ENCODE measurements around the gene EPHB4.
"Not testable (repeated sequence)": the region's sequence is repeated elsewhere in the genome, so short reads cannot be mapped to it uniquely, and the experiment has no call there.

The EPHB4 gene

DNA sequence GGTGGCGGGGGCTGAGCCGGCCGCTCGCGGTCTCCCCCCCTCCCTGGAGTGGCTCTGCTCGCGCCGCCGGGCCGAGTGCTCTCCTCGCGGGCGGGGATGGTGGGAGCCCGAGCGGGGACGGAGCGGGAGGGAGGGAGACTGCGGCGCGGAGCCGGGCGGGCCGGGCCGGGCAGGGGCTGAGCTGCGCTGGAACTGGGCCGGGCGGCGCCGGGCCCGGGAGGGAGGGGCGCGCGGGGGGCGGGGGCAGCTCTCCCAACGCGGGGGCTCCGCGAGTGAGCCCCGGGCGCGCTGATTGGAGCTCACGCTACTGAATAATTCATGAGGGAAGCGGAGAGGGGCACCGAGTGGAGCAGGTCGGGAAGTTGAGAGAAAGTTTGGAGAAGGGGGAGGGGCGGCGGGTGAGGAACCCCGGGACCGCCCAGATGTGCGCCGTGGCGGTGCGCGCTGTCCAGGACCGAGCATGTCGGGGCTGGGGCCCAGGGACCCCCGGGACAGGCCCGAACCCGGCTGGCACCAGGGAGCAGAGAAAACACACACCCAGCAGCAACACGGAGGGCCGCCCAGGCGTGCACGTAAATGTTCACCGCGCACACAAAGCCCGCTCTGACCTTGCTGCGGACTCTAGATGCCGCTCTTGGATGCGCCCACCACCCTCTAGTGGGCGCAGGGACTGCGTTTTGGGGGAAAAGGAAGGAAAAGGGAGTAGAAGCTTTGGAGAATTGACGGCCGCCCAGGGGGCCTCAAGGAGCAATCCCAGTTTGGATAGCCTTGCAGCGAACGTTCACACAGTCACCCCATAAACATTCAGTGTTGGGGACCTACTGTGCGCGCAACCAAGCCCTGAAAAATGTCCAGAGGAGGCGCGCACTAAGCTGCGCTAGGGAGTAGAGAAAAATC is at the start of gene EPHB4:
EPHB4 (minus strand) TSS at position 194 of the 897 bp plus-strand sequence. CDS start 493 bp downstream, outside the sequence.
- no peak for DNase-seq (ENCODE audit: low read depth)

- DNase-seq (ENCODE audit: low read depth): no peak
These were observed 48.0 kb upstream of the EPHB4 start for GRCh38 chr7:100875356-100875751.

DNA sequence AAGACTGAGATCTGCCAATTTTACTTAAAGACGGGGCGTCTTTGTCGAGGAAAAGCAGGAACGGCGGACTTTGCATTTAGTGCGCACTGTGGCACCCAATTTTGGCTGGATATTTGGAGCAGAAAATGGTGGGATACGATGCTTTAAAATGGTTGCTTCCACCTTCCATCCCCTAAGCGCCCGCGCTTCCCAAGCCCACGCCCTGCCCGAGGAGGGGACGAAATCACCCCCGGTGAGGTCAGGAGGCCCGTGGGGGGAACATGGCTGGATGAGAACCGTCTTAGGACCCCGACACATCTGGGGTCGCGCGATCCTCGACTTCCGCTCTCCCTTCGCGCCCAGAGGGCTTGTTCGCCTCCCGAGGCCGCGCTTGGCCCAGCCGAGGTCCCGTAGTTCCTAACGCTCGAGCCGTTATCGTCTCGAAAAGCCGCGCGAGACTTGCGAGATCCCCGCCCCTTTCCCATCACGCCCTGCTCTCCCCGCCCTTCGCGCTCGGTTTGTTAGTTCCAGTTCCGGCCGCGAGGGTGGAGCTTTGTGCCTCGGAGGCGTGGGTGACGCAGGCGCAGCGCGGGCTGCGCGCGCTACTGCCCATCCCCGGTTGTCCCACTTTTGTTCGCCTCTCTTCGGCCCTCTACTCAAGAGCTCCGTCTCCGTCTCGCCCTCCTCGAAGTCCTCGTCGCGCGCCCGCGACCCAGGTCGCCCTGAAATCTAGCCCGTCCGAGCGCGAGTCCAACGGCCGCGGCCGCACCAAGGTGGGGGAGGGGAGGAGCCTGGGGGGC is 47.4 kb upstream of the EPHB4 start, which contains the start of gene SRRT:
SRRT (plus strand) TSS at position 527 of the 779 bp plus-strand sequence. CDS start 488 bp downstream, outside the sequence.
- peak; percentile 98 for DNase-seq (ENCODE audit: low read depth)

GRCh38 chr7:100874300-100874576 is 46.9 kb upstream of the EPHB4 start:
- DNase-seq (ENCODE audit: low read depth): no peak

DNA sequence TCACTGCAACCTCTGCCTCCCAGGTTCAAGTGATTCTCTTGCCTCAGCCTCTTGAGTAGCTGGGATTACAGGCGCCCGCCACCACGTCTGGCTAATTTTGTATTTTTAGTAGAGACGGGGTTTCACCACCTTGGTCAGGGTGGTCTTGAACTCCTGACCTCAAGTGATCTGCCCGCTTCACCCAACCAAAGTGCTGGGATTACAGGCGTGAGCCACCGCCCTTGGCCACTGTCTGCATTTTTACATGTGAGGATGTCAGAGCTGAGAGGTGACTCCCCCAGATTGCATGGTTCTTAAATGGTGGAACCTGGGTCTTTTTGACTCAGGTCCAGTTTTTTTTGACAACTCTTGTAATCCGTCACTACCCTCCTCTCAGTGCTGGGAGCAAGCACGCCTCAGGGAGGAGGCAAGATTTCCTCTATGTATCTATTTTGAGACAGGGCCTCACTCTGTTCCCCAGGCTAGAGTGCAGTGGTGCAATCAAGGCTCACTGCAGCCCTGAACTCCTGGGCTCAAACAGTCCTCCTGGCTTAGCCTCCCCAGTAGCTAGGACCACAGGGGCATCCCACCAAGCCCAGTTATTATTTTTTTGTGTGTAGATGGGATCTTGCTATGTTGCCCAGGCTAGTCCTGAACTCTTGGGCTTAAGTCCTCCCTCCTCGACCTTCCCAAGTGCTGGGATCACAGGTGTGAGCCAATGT is 46.4 kb upstream of the EPHB4 start:
- DNase-seq (ENCODE audit: low read depth): no peak

DNA sequence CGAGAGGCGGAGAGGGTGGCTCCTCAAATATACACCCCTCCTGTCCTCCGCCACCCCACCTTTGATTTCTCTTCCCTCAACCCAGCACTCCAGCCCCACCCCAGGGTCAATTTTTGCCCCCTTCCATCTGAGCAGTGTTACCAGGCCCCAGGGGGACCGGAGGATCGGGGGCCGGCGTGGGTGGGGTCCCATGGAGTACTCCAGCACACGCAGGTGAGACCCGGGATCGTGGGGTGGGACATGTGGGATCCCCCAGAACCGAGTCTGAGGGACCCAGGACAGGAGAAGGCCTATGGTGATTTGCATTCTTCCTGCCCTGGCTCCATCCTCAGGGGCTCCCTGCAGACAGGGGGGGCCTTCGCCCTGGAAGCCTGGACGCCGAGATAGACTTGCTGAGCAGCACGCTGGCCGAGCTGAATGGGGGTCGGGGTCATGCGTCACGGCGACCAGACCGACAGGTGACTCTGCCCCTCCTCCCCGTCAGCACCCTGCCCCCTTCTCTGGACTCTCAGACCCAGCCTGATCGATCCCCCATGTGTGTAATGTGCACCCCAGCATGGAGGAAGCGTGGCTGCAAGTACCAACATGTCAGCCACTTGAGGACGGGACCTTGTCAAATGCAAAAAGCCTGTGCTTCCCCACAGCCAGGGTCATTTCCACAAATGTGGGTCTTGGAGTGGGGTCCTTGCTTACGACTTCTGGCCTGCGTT is 40.6 kb upstream of the EPHB4 start:
- no peak for DNase-seq (ENCODE audit: low read depth)

DNA sequence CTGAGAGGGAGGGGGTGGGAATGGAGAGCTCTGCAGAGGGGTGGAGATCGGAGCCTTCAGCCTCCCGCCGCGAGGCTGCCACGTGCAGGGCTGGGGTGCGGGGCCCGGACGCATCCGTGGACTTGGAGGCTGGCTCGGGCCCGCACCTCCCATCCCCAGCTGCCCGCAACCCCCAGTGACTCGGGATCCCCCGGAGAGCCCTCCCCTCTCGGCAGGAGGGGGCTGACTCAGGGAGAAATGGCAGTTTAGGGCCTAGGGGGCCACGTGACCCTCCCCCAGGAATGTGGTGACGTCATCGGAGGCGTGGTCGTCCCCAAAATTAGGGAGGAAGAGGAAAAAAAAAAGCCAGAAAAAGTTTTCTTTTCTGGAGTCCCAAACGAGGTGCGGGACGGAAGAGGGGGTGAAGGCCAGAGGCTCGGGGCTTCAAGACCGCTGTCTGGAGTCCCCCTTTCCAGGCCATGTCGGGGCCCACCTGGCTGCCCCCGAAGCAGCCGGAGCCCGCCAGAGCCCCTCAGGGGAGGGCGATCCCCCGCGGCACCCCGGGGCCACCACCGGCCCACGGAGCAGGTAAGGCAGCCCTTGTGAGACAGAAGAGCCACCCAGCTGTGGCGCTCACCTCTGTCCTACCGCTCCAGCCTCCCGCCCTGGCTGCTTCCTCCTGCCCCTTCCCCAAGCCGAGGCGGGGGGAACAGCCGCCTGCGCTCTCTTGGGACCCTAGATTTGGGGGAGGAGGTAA is 39.9 kb upstream of the EPHB4 start, which contains the start of gene TRIP6:
TRIP6 (plus strand) TSS at position 348 of the 736 bp plus-strand sequence; CDS start at position 459, 111 bp downstream.
- DNase-seq (ENCODE audit: low read depth): peak; percentile 59

- DNase-seq (ENCODE audit: low read depth): no peak
These were observed 39.4 kb upstream of the EPHB4 start for GRCh38 chr7:100866729-100867039.

DNA sequence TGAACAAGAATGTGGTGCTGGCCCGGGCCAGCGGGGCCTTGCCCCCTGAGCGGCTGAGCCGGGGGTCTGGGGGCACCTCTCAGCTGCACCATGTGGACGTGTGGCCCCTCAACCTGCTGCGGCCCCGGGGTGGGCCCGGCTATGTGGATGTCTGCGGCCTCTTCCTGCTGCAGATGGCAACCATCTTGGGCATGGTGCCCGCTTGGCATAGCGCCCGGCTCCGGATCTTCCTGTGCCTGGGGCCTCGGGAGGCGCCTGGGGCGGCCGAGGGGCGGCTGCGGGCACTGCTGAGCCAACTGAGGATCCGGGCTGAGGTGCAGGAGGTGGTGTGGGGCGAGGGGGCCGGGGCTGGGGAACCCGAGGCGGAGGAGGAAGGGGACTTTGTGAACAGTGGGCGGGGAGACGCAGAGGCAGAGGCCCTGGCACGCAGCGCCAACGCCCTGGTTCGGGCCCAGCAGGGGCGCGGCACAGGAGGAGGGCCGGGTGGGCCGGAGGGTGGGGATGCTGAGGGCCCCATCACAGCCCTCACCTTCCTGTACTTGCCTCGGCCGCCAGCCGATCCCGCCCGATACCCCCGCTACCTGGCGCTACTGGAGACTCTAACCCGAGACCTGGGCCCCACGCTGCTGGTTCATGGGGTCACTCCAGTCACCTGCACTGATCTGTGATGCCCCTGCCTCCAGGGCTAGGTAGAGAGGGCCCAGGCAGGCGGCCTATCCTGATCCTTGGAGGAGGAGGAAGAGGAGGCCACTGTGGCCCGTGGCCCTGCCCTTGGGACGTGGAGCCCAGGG is 38.8 kb upstream of the EPHB4 start:
- no peak for DNase-seq (ENCODE audit: low read depth)

DNA sequence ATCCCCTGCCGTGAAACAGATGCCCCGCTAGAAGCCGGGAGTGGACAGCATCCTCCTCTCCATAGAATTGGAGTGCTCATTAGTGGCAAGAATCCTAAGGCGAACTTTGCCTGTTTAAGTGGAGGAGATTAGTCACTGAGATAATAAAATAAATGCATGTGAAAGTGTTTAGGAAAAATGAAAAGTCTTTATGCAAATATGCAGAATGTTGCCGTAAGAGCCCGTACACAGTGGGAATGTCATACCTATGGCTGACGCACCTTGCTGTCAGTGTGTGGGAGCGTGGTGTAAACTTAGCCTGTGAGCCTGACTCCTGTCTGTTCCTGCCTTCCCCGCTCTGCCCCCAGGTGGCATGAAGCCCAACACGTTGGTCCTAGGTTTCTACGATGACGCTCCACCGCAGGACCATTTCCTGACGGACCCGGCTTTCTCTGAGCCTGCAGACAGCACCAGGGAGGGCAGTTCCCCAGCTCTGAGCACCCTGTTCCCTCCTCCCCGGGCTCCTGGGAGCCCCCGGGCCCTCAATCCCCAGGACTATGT is 38.1 kb upstream of the EPHB4 start:
- no peak for DNase-seq (ENCODE audit: low read depth)

DNA sequence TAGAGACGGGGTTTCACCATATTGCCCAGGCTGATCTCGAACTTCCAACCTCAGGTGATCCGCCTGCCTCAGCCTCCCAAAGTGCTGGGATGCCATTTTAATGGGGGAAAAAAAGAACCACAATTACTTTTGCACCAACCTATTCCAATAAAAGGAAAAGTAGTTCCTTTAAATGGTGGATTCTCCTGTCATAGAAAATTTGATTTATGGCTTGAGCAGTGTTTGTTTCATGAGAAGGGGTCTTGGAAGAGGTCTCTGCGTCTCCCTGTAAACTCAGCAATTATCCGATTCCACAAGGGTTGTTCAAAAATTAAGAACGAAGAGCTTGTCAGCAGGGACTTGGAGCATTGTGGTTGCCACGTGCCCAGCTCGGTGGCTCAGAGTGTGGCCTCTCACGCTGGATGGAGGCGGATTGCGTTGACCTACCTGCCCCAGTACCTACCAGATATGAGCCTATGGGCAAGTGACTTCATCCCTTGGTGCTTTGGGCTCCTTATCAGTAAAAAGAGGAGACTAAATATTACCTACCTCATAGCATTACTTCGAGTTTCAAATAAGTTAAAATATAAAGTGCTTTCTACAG is 37.0 kb upstream of the EPHB4 start:
- DNase-seq (ENCODE audit: low read depth): no peak

DNA sequence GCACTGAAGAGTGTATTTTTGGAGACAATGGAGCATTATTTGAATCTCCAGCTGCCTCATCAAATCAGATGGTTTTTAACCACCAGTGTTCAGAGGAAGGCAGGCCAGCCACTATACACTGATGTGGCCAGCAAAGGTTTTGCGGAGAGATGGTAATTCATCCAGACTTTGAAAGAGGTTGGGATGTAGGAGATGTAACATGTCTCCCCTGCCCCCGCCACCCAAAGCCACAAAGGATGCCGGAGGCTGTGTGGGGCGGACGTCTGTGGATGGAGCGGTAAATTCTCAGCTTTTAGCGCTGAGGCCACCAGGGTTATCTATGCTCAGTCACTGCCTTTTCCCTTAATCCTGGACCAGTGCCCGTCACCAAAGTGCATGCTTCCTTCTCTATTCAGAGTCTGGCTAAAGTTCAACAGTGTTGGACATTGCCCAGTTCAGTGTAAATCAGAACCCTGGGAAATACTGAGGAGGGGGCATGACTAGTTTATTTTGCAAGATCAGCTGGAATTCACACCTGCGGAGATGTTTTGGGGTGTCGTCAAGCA is 36.2 kb upstream of the EPHB4 start:
- no peak for DNase-seq (ENCODE audit: low read depth)

DNA sequence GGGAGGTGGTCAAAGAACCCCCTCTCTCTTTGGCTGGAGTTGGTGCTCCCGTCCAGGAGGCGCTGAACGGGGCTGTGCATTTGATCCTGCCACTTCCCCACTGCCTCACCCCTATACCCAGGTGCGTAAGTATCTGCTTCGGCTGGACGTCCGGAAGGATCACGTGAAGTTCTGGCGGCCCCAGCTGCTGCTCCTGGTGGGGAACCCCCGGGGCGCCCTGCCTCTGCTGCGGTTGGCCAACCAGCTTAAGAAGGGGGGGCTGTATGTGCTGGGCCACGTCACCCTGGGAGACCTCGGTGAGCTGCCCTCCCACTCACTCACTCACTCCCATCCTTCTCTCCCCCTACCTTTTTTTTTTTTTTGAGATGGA is 34.3 kb upstream of the EPHB4 start:
- DNase-seq (ENCODE audit: low read depth): no peak

GRCh38 chr7:100860702-100861615 is 33.6 kb upstream of the EPHB4 start:
- no peak for DNase-seq (ENCODE audit: low read depth)

- no peak for DNase-seq (ENCODE audit: low read depth)
These were observed 32.5 kb upstream of the EPHB4 start for GRCh38 chr7:100859856-100860255.

GRCh38 chr7:100856871-100857282 is 29.6 kb upstream of the EPHB4 start:
- no peak for DNase-seq (ENCODE audit: low read depth)

- DNase-seq (ENCODE audit: low read depth): no peak
These were observed 28.2 kb upstream of the EPHB4 start for GRCh38 chr7:100855515-100855914.

DNA sequence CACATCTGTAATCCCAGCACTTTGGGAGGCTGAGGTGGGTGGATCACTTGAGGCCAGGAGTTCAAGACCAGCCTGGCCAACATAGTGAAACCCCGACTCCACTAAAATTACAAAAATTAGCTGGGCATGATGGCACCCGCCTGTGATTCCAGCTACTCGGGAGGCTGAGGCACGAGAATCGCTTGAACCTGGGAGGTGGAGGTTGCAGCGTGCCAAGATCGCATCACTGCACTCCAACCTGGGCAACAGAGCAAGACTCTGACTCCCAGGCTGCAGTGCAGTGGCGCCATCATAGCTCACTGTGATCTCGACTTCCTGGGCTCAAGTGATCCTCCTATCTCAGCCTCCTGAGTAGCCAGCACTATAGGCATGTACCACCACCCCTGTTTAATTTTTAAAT is 27.6 kb upstream of the EPHB4 start:
- DNase-seq (ENCODE audit: low read depth): not testable (repeated sequence)
